GM21390 (cell line): ENCODE data around the gene MIR17HG.
A peak's percentile ranks its signal among the peaks of the same experiment; 100 is the strongest.
"Not testable (repeated sequence)": the region's sequence is repeated elsewhere in the genome, so short reads cannot be mapped to it uniquely, and the experiment has no call there.

Source experiments
- ATAC-seq: cut with Tn5 transposase; IDR thresholded peaks from one replicate; pipeline ENCODE4 v1.9.1; 2021; ENCODE audit not compliant: unreplicated experiment

The MIR17HG gene

GRCh38 chr13:91346850-91347201 is 661 bp upstream of the MIR17HG start:
- peak; percentile 18 for ATAC-seq

GRCh38 chr13:91347996-91348905 is 764 bp downstream of the MIR17HG start:
- ATAC-seq, result peak; percentile 34

- ATAC-seq, result peak; percentile 51
Observed at GRCh38 chr13:91348906-91349435, 1.5 kb downstream of the MIR17HG start.

- ATAC-seq, result no peak
Observed at GRCh38 chr13:91349992-91350911, 2.8 kb downstream of the MIR17HG start.

- no peak for ATAC-seq
Observed at GRCh38 chr13:91351123-91351522, 3.6 kb downstream of the MIR17HG start.

- ATAC-seq, result no peak
Observed at GRCh38 chr13:91351980-91352379, 4.5 kb downstream of the MIR17HG start.

- not testable (repeated sequence) for ATAC-seq
Observed at GRCh38 chr13:91352891-91353290, 5.4 kb downstream of the MIR17HG start.

GRCh38 chr13:91353494-91353893 is 6.0 kb downstream of the MIR17HG start:
- ATAC-seq, result no peak

- ATAC-seq, result no peak
Observed at GRCh38 chr13:91355099-91355825, 7.8 kb downstream of the MIR17HG start.

GRCh38 chr13:91355826-91356710 is 8.6 kb downstream of the MIR17HG start:
- ATAC-seq, result no peak

- ATAC-seq, result no peak
Observed at GRCh38 chr13:91356919-91357612, 9.6 kb downstream of the MIR17HG start.

- no peak for ATAC-seq
Observed at GRCh38 chr13:91357613-91358386, 10.3 kb downstream of the MIR17HG start.

GRCh38 chr13:91358387-91358782 is 10.9 kb downstream of the MIR17HG start:
- ATAC-seq, result no peak

- ATAC-seq, result no peak
Observed at GRCh38 chr13:91359111-91359510, 11.6 kb downstream of the MIR17HG start.

GRCh38 chr13:91359631-91360030 is 12.1 kb downstream of the MIR17HG start:
- no peak for ATAC-seq

- ATAC-seq, result no peak
Observed at GRCh38 chr13:91360246-91360751, 12.8 kb downstream of the MIR17HG start.

- ATAC-seq, result no peak
Observed at GRCh38 chr13:91361755-91362271, 14.3 kb downstream of the MIR17HG start.

GRCh38 chr13:91362908-91363307 is 15.4 kb downstream of the MIR17HG start:
- ATAC-seq, result no peak
